K562 (cell line): ENCODE measurements around the gene MMP21. TPM values are rescaled to one million over a fixed set of nuclear protein-coding genes. Genes with fewer than 3 reads are reported as not detected.

ENCODE experiments used
- ATAC-seq: fragments of 200-7000 bp; cut with Tn5 transposase; 3 replicates; pipeline ENCODE4 v1.9.1; 2020; ENCODE audit warnings: moderate library complexity
- BruUV-seq: library from RNA; stranded (reverse); fragments of 400-500 nt; replicated peaks from 2 replicates; lab custom pipeline; 2021; lab: Mats Ljungman, UMichigan
- CTCF ChIA-PET: fragments of 300-600 bp; formaldehyde crosslinking; extraction: SDS; loops from one replicate; lab custom pipeline; 2021; ENCODE audit warnings: low intra/inter-chr PET ratio; lab: Yijun Ruan, JAX
- POLR2A ChIA-PET: fragments of 300-600, 350-650 bp; sonication (Branson Sonifier 250); formaldehyde crosslinking; extraction: SDS; loops from one replicate; lab custom pipeline; 2021; ENCODE audit warnings: antibody characterized with exemption, inconsistent platforms; lab: Yijun Ruan, JAX
- DNase-seq, 4 experiments: peaks; one replicate each; pipeline versions ENCODE4 v3.0.0 to v3.0.0-alpha.2; 2011 to 2018; ENCODE audit warnings: low spot score in 3 of 4, mixed read lengths in 3 of 4; ENCODE audit errors: extremely low read depth in 1 of 4
- FAIRE-seq: peaks from 2 replicates; lab custom pipeline; 2011; peaks lifted over from hg19 to GRCh38; lab: Jason Lieb, UNC
- H2AFZ ChIP-seq: 2 replicates; pipeline ENCODE4 v1.6.0; 2011; ENCODE audit warnings: low read depth, low read length, control low read depth, inconsistent platforms
- H3K27ac ChIP-seq: fragments of 200-600 bp; 3 replicates; pipeline ENCODE4 v1.8.0; 2011; ENCODE audit warnings: low read depth, mild to moderate bottlenecking, control low read depth, inconsistent platforms, low read length, moderate library complexity, mixed read lengths; ENCODE audit errors: extremely low read depth
- H3K27me3 ChIP-seq, 2 experiments: fragments of 300-600 bp in 1 of 2; 2 replicates in 1 of 2; 3 replicates in 1 of 2; pipeline versions ENCODE4 v1.6.0 to v1.8.0; 2011; ENCODE audit warnings: inconsistent platforms in 2 of 2, low read length in 2 of 2, mild to moderate bottlenecking in 1 of 2, mixed read lengths in 1 of 2, moderate library complexity in 1 of 2; ENCODE audit not compliant: control insufficient read depth in 2 of 2, insufficient read depth in 2 of 2
- H3K36me3 ChIP-seq: fragments of 300-600 bp; 3 replicates; pipeline ENCODE4 v1.8.0; 2011; ENCODE audit warnings: mild to moderate bottlenecking, low read length, inconsistent platforms; ENCODE audit not compliant: control insufficient read depth, insufficient read depth
- H3K4me1 ChIP-seq, 2 experiments: fragments of 200-600 bp in 1 of 2; replicated peaks in 1 of 2; 2 replicates in 1 of 2; 3 replicates in 1 of 2; pipeline versions ENCODE4 v1.5.1 to v1.8.0; 2011; ENCODE audit warnings: inconsistent platforms in 2 of 2, low read length in 2 of 2, mild to moderate bottlenecking in 1 of 2, mixed read lengths in 1 of 2, moderate library complexity in 1 of 2; ENCODE audit not compliant: control insufficient read depth in 2 of 2, insufficient read depth in 2 of 2
- H3K4me2 ChIP-seq: 2 replicates; pipeline ENCODE4 v1.6.1; 2011; ENCODE audit warnings: low read length, control low read depth, inconsistent platforms, mixed read lengths; ENCODE audit not compliant: insufficient read depth
- H3K4me3 ChIP-seq: fragments of 200-600 bp; sonication (generic), shearing (Covaris generic); 2 replicates; pipeline ENCODE4 v1.5.1; 2016; ENCODE audit warnings: control low read depth, inconsistent platforms
- H3K79me2 ChIP-seq: fragments of 200-600 bp; 3 replicates; pipeline ENCODE4 v1.8.0; 2011; ENCODE audit warnings: low read length, inconsistent platforms; ENCODE audit not compliant: control insufficient read depth, insufficient read depth
- H3K9ac ChIP-seq, 2 experiments: 2 replicates each; pipeline versions ENCODE4 v1.6.0 to v1.6.1; 2011; ENCODE audit warnings: low read depth in 2 of 2, low read length in 2 of 2, control low read depth in 1 of 2, inconsistent platforms in 1 of 2, mild to moderate bottlenecking in 1 of 2, mixed read lengths in 1 of 2; ENCODE audit not compliant: insufficient read depth in 1 of 2
- H3K9me1 ChIP-seq: one replicate; pipeline ENCODE4 v1.6.0; 2011; ENCODE audit warnings: inconsistent platforms, mild to moderate bottlenecking, low read length, moderate library complexity; ENCODE audit not compliant: control insufficient read depth, insufficient read depth
- H3K9me3 ChIP-seq: replicated peaks from 2 replicates; pipeline ENCODE4 v1.5.1; 2011; ENCODE audit warnings: low read depth, low read length, inconsistent platforms; ENCODE audit not compliant: control insufficient read depth, insufficient read depth
- H4K20me1 ChIP-seq: replicated peaks from 2 replicates; pipeline ENCODE4 v1.6.1; 2011; ENCODE audit warnings: low read length, inconsistent platforms, mixed read lengths; ENCODE audit not compliant: control insufficient read depth, insufficient read depth
- CBFA2T2 ChIP-seq: fragments of 450-650 bp; conservative IDR thresholded peaks from 2 replicates; pipeline ENCODE4 v1.6.1; 2017; ENCODE audit warnings: mild to moderate bottlenecking
- GTF2E2 ChIP-seq: fragments of 200-800 bp; sonication (Bioruptor generic); IDR thresholded peaks from 2 replicates; pipeline ENCODE4 v1.6.1; 2016; ENCODE audit warnings: missing genetic modification characterization, missing compliant biosample characterization
- IFI16 ChIP-seq: fragments of 250-450 bp; sonication (Bioruptor Pico); IDR thresholded peaks from 2 replicates; pipeline ENCODE4 v2.1.2; 2022; ENCODE audit warnings: mild to moderate bottlenecking, inconsistent platforms
- MYNN ChIP-seq, 2 experiments: sonication (generic); formaldehyde crosslinking in 1 of 2; IDR thresholded peaks; 2 replicates each; pipeline versions ENCODE4 v1.5.0 to v1.6.1; 2016 to 2020; ENCODE audit warnings: antibody characterized with exemption in 1 of 2, missing genetic modification reagents in 1 of 2
- NR2C2 ChIP-seq, 2 experiments: fragments of 200-800 bp in 1 of 2; sonication (Bioruptor generic) in 1 of 2; sonication (generic) in 1 of 2; formaldehyde crosslinking in 1 of 2; IDR thresholded peaks; 2 replicates each; pipeline versions ENCODE4 v1.6.1 to v1.8.0; 2016 to 2022; ENCODE audit warnings: mild to moderate bottlenecking in 1 of 2, missing compliant biosample characterization in 1 of 2, missing genetic modification characterization in 1 of 2, missing genetic modification reagents in 1 of 2
- PHTF2 ChIP-seq: fragments of 250-450 bp; sonication (Bioruptor Pico); IDR thresholded peaks from 2 replicates; pipeline ENCODE4 v1.5.0; 2021; ENCODE audit warnings: mild to moderate bottlenecking
- RB1 ChIP-seq: fragments of 450-650 bp; IDR thresholded peaks from 2 replicates; pipeline ENCODE4 v1.6.1; 2017; ENCODE audit warnings: low read depth, mild to moderate bottlenecking
- SMARCA4 ChIP-seq: fragments of 450-650 bp; IDR thresholded peaks from 2 replicates; pipeline ENCODE4 v1.6.1; 2016
- TFAM ChIP-seq: fragments of 250-450 bp; sonication (Bioruptor Pico); conservative IDR thresholded peaks from 2 replicates; pipeline ENCODE4 v1.5.0; 2021; ENCODE audit warnings: mild to moderate bottlenecking, moderate library complexity
- THRAP3 ChIP-seq: fragments of 450-650 bp; IDR thresholded peaks from 2 replicates; pipeline ENCODE4 v1.6.1; 2016; ENCODE audit warnings: mild to moderate bottlenecking, inconsistent platforms, borderline replicate concordance
- ZNF12 ChIP-seq: sonication (generic); formaldehyde crosslinking; IDR thresholded peaks from 2 replicates; pipeline ENCODE4 v1.4.0; 2020; ENCODE audit warnings: mild to moderate bottlenecking, missing genetic modification reagents
- ZNF766 ChIP-seq: fragments of 200-800 bp; sonication (Bioruptor generic); conservative IDR thresholded peaks from 2 replicates; pipeline ENCODE4 v1.6.1; 2016; ENCODE audit warnings: missing genetic modification characterization, missing compliant biosample characterization
- WGBS: fragments of 100-300 bp; shearing (Covaris generic); methylation state at CpG from one replicate; pipeline ENCODE4 v1.1.6; 2016; ENCODE audit warnings: low coverage, mixed read lengths; ENCODE audit not compliant: insufficient coverage; ENCODE audit errors: missing lambda C conversion rate; 5-methylcytosine and 5-hydroxymethylcytosine counted together
- in situ Hi-C: fragments of 300-500 bp; cut with MboI; formaldehyde crosslinking; loops from 4 replicates; pipeline ENCODE4 v1.15.0; 2018; ENCODE audit warnings: inconsistent platforms, mixed read lengths
- intact Hi-C: fragments of 100-400 bp; cut with micrococcal nuclease; formaldehyde crosslinking; loops from 2 replicates; pipeline ENCODE4 v1.14.2; 2022
- polyA plus RNA-seq, 8 experiments: library from polyadenylated mRNA; depleted of rRNA in 4 of 8; stranded (reverse) in 5 of 8; unstranded in 3 of 8; fragments of >200 nt; fragmentation: Nextera tagmentation in 2 of 8; fragmentation: Illumina TruSeq in 1 of 8; extraction: Ambion mirVana in 2 of 8; extraction: Trizol in 1 of 8; gene quantifications; 2 replicates each; pipeline versions ENCODE4 v1.2.1 to v1.2.3, GENCODE V29; 2011 to 2014; ENCODE audit warnings: inconsistent platforms in 1 of 8, missing spikeins in 1 of 8
- total RNA-seq, 7 experiments: library from RNA; depleted of rRNA in 6 of 7; stranded (reverse); fragments of >200 nt in 6 of 7; fragmentation: Illumina TruSeq in 2 of 7; extraction: Trizol in 2 of 7; gene quantifications; 2 replicates each; pipeline versions ENCODE4 v1.2.1 to v1.2.3, GENCODE V29; 2011 to 2021; ENCODE audit warnings: low replicate concordance in 1 of 7
- TF ChIP-seq, protein P1 (sequence below): fragments of 250-450 bp; sonication (Bioruptor Pico); IDR thresholded peaks from 2 replicates; pipeline ENCODE4 v1.8.0; 2022; ENCODE audit warnings: moderate library complexity, mild to moderate bottlenecking, inconsistent platforms
- TF ChIP-seq, protein P2 (sequence below): sonication (generic); formaldehyde crosslinking; IDR thresholded peaks from 2 replicates; pipeline ENCODE4 v1.8.0; 2022; ENCODE audit warnings: mild to moderate bottlenecking, low read depth, missing genetic modification reagents

MMP21 gene
- total and polyA plus RNA-seq, 9 of the 15 experiments (the other 6 are each of a cell fraction or from before 2014, with no cell fraction given): not detected

DNA sequence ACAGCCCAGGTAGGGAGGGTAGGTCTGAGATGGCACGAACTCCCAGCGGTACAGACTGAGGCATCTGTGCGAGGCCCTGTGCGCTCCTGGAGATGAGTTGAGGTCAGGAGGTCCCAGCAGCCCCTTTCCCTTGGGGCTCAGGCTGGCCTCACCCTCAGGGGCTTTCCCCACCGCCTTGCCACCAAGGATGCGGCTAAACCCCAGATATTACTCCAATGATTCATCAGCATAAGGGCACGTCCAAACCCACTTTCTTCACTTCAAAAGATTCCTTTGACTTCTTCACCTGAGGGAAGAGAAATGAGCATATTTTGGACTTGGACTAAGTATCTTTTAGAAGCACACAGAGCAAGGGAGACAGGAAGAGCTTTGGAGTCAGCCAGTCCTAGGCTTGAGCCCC is 27.1 kb upstream of the MMP21 start:
- intact Hi-C loops (no loop called here), in situ Hi-C loops (no loop called here)
- WGBS: 93% methylated on average over 7 of the region's 7 CpGs
- no peak overlapping the region for H3K9ac ChIP-seq
- DNase-seq: no peak
- H3K79me2 ChIP-seq: no peaks in the 10 kb centered on the region
- CTCF ChIA-PET: interaction anchor here (0.5 kb wide), 1 partner anchor 664 kb away, joined by 3 read pairs; no protein-coding TSS in a partner anchor
- H2AFZ ChIP-seq: no peak overlapping the region
- no peaks in the 10 kb centered on the region for H3K27me3 ChIP-seq
- no peak overlapping the region for H3K4me3 ChIP-seq
- H3K27ac ChIP-seq: no peak overlapping the region
- no peak overlapping the region for H3K4me2 ChIP-seq
- no peaks in the 10 kb centered on the region for H3K9me1 ChIP-seq
- BruUV-seq: no TSS peak
- ATAC-seq: no peak
- H3K9me3 ChIP-seq: no peaks in the 10 kb centered on the region
- no peak for FAIRE-seq
- H3K36me3 ChIP-seq: peaks cover 20% of the 10 kb centered on the region; the same call in 2 of the 3 replicates
- H4K20me1 ChIP-seq: no peaks in the 10 kb centered on the region; the same call in 1 of the 2 replicates
- TF ChIP-seq ZNF766 (CRISPR knock-in tag) (no peak), THRAP3 (no peak)
- TF ChIP-seq, protein P1, sequence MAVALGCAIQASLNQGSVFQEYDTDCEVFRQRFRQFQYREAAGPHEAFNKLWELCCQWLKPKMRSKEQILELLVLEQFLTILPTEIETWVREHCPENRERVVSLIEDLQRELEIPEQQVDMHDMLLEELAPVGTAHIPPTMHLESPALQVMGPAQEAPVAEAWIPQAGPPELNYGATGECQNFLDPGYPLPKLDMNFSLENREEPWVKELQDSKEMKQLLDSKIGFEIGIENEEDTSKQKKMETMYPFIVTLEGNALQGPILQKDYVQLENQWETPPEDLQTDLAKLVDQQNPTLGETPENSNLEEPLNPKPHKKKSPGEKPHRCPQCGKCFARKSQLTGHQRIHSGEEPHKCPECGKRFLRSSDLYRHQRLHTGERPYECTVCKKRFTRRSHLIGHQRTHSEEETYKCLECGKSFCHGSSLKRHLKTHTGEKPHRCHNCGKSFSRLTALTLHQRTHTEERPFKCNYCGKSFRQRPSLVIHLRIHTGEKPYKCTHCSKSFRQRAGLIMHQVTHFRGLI: no peak
- TF ChIP-seq, all 486 proteins: peak for 0
- H3K4me1 ChIP-seq: peaks cover 0 to 4% of the 10 kb centered on the region in 2 experiments; a peak in 2 of 5 replicates
- POLR2A ChIA-PET: interaction anchor here (1.3 kb wide), 1 partner anchor 22 kb away, joined by 4 read pairs; no protein-coding TSS in a partner anchor

DNA sequence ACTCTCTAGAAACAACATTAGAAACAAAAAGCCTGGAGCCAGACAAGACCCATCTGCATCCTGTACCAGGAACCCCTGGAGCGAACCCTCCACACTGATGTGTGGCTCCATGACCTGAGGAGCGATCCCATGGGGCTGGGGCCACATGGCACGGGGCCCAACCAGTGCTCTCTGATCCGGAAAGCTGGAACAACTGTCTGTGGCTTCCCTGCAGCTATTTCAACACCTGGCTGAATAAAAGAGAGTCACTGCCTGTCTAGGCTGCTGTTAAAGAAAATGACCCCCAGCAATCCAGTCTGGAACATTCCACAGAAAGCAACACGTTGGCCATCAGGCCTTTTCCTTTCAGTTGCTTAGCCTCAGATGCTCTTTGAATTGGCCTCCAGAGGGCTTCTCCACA is 26.5 kb upstream of the MMP21 start:
- no peak for FAIRE-seq
- Histone ChIP-seq H3K9ac (no peak overlapping the region), H3K9me1 (no peaks in the 10 kb centered on the region), H3K4me2 (no peak overlapping the region), H3K79me2 (no peaks in the 10 kb centered on the region), H4K20me1 (no peaks in the 10 kb centered on the region; the same call in 1 of the 2 replicates), H3K27me3 (no peaks in the 10 kb centered on the region), H3K9me3 (no peaks in the 10 kb centered on the region), H2AFZ (no peak overlapping the region), H3K4me3 (no peak overlapping the region), H3K27ac (no peak overlapping the region), H3K4me1 (peaks cover 0 to 4% of the 10 kb centered on the region in 2 experiments; a peak in 2 of 5 replicates), H3K36me3 (peaks cover 21% of the 10 kb centered on the region; the same call in 2 of the 3 replicates)
- ChIA-PET CTCF (no interaction called here), POLR2A (interaction anchor here (0.5 to 1.4 kb wide), 2 partner anchors 13 to 506 kb away, joined by 3 read pairs; no protein-coding TSS in a partner anchor)
- intact Hi-C loops (no loop called here), in situ Hi-C loops (no loop called here)
- BruUV-seq: no TSS peak
- no peak for DNase-seq
- WGBS: 66% methylated on average over 4 of the region's 5 CpGs
- ATAC-seq: no peak
- TF ChIP-seq PHTF2 (CRISPR knock-in tag) (no peak), RB1 (no peak), CBFA2T2 (no peak), GTF2E2 (tag) (no peak), NR2C2 (CRISPR knock-in tag; IDR thresholded peaks at IDR 0.05) (no peak), NR2C2 (tag; IDR thresholded peaks at IDR 0.05) (no peak), TFAM (CRISPR knock-in tag) (no peak), MYNN (IDR thresholded peaks at IDR 0.05) (no peak), MYNN (CRISPR knock-in tag; IDR thresholded peaks at IDR 0.05) (no peak), ZNF12 (CRISPR knock-in tag) (no peak), SMARCA4 (no peak), IFI16 (CRISPR knock-in tag) (no peak), ZNF766 (CRISPR knock-in tag) (no peak)
- TF ChIP-seq, protein P2, sequence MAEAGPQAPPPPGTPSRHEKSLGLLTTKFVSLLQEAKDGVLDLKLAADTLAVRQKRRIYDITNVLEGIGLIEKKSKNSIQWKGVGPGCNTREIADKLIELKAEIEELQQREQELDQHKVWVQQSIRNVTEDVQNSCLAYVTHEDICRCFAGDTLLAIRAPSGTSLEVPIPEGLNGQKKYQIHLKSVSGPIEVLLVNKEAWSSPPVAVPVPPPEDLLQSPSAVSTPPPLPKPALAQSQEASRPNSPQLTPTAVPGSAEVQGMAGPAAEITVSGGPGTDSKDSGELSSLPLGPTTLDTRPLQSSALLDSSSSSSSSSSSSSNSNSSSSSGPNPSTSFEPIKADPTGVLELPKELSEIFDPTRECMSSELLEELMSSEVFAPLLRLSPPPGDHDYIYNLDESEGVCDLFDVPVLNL (CRISPR knock-in tag): no peak
